Endodermal cell (in vitro differentiated cells): ENCODE measurements around the gene SEZ6L. TPM values are rescaled to one million over a fixed set of nuclear protein-coding genes. Genes with fewer than 3 reads are reported as not detected.

Experiments used
- DNase-seq: peaks from one replicate; pipeline ENCODE4 v3.0.0-alpha.2; 2017
- H3K27ac ChIP-seq: 2 replicates; pipeline ENCODE4 v1.5.1; 2013; ENCODE audit warnings: mild to moderate bottlenecking, low read depth, low read length, moderate library complexity
- H3K27me3 ChIP-seq: 2 replicates; pipeline ENCODE4 v1.6.1; 2013; ENCODE audit warnings: mild to moderate bottlenecking, low read length, moderate library complexity; ENCODE audit not compliant: insufficient read depth, control insufficient read depth, poor library complexity, severe bottlenecking
- H3K36me3 ChIP-seq: 2 replicates; pipeline ENCODE4 v1.7.0; 2013; ENCODE audit warnings: mild to moderate bottlenecking, low read length, moderate library complexity; ENCODE audit not compliant: control insufficient read depth, insufficient read depth
- H3K4me1 ChIP-seq: one replicate; pipeline ENCODE4 v1.7.0; 2013; ENCODE audit warnings: low read length; ENCODE audit not compliant: control insufficient read depth, insufficient read depth
- H3K4me3 ChIP-seq: 2 replicates; pipeline ENCODE4 v1.5.1; 2013; ENCODE audit warnings: mild to moderate bottlenecking, low read length, moderate library complexity
- H3K9ac ChIP-seq: 2 replicates; pipeline ENCODE4 v1.6.1; 2013; ENCODE audit warnings: mild to moderate bottlenecking, low read length, moderate library complexity; ENCODE audit not compliant: poor library complexity, severe bottlenecking; ENCODE audit errors: extremely low read depth
- H3K9me3 ChIP-seq: 2 replicates; pipeline ENCODE4 v1.6.1; 2013; ENCODE audit warnings: mild to moderate bottlenecking, low read length, moderate library complexity; ENCODE audit not compliant: control insufficient read depth
- H3K27ac Mint-ChIP-seq: 2 replicates; pipeline ENCODE4 v1.8.0; 2020; ENCODE audit warnings: mixed read lengths
- H3K27me3 Mint-ChIP-seq: 2 replicates; pipeline ENCODE4 v1.8.0; 2021; ENCODE audit warnings: mild to moderate bottlenecking, mixed read lengths; ENCODE audit not compliant: insufficient read depth
- H3K36me3 Mint-ChIP-seq: 2 replicates; pipeline ENCODE4 v1.8.0; 2020; ENCODE audit warnings: low read depth, mixed read lengths
- H3K4me1 Mint-ChIP-seq: 2 replicates; pipeline ENCODE4 v1.8.0; 2020; ENCODE audit warnings: mixed read lengths
- H3K4me3 Mint-ChIP-seq: 2 replicates; pipeline ENCODE4 v1.8.0; 2020; ENCODE audit warnings: mild to moderate bottlenecking, moderate library complexity, mixed read lengths
- H3K9me3 Mint-ChIP-seq: 2 replicates; pipeline ENCODE4 v1.8.0; 2020; ENCODE audit warnings: mild to moderate bottlenecking, mixed read lengths
- WGBS, 2 experiments: methylation state at CpG; one replicate each; pipeline versions ENCODE4 v1.1.5 to v1.1.7; 2013; ENCODE audit warnings: missing lambda C conversion rate in 2 of 2, mixed read lengths in 1 of 2; ENCODE audit not compliant: insufficient coverage in 1 of 2, insufficient read length in 1 of 2; 5-methylcytosine and 5-hydroxymethylcytosine counted together
- total RNA-seq, 2 donors: library from RNA; stranded (reverse); fragmentation: NEBNext Ultra II Directional in 1 of 2; extraction: Animal tissue kit (Norgen Biotek cat#: 25700) in 1 of 2; gene quantifications; 2 replicates in 1 of 2; 3 replicates in 1 of 2; pipeline ENCODE4 v1.2.1, GENCODE V29; 2021
- TF ChIP-seq, protein P1 (sequence below): fragments of 200-600 bp; sonication (generic); conservative IDR thresholded peaks from 2 replicates; pipeline ENCODE4 v1.5.0; 2021; ENCODE audit warnings: antibody characterized with exemption, mild to moderate bottlenecking

The SEZ6L gene
- total RNA-seq, 2 donors from 2014 or later: 32.1 to 39.4 TPM

DNA sequence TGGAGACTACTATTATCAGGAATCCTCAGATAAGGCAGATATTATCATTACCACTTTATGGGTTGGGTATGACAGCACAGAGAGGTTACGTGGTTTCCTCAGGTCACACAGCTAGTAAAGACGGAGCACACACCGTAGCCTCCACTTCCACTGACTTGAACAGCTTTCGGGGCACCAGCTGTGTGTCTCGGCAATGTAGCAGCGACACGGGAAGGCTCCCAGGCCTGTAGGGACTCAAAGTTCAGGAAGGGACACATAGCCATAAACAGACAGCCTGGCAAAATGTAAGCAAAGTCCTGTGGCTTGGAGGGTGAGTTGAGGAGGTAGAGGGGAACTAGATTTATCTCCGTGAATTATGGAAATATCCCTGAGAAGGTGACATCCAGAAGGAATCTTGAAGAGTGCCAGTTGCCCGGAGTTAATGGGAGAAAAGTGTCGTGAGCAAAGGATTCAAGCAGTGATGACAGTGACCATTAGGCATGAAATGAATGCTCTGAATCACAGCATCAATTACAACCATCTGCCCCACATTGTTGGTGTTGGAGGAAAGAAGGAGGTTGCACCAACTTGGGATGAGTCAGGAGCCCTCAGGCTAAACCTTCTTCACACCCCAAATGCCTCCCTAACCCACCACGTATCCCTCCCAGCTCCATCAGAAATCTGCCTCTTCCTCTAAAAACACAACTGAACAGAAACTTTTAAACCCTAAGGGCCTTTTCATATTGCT lies 153.1 kb downstream of the SEZ6L start:
- no peaks in the 10 kb centered on the region for H3K4me1 Mint-ChIP-seq

DNA sequence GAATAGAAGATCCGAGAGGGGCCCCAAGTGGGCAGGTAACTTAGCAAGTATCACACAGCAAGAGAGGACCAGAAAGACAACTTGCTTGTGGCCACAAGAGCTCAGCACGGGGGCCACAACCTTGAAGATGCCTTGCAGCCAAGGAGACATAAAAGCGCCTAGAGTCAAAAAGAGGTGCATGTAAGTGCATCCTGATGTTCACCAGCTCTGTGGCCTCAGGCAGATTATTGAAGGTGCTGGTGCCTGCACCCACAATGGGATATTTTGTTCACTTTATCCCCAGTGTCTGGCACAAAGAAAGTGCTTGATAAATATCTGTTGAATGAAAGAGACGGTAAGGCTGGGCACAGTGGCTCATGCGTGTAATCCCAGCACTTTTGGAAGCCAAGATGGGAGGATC lies 153.8 kb downstream of the SEZ6L start:
- 90 to 91% methylated on average over 5 of the region's 5 CpGs for WGBS, 2 experiments
- TF ChIP-seq, protein P1, sequence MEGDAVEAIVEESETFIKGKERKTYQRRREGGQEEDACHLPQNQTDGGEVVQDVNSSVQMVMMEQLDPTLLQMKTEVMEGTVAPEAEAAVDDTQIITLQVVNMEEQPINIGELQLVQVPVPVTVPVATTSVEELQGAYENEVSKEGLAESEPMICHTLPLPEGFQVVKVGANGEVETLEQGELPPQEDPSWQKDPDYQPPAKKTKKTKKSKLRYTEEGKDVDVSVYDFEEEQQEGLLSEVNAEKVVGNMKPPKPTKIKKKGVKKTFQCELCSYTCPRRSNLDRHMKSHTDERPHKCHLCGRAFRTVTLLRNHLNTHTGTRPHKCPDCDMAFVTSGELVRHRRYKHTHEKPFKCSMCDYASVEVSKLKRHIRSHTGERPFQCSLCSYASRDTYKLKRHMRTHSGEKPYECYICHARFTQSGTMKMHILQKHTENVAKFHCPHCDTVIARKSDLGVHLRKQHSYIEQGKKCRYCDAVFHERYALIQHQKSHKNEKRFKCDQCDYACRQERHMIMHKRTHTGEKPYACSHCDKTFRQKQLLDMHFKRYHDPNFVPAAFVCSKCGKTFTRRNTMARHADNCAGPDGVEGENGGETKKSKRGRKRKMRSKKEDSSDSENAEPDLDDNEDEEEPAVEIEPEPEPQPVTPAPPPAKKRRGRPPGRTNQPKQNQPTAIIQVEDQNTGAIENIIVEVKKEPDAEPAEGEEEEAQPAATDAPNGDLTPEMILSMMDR: no peak

More for the DNA sequence above, 153.1 kb downstream of the SEZ6L start:
- Histone ChIP-seq H3K36me3 (no peaks in the 10 kb centered on the region), H3K9ac (no peak overlapping the region), H3K4me3 (no peak overlapping the region), H3K27ac (no peak overlapping the region), H3K9me3 (no peaks in the 10 kb centered on the region), H3K4me1 (no peaks in the 10 kb centered on the region), H3K27me3 (no peaks in the 10 kb centered on the region)
- H3K4me3 Mint-ChIP-seq: no peak overlapping the region
- TF ChIP-seq, protein P1: no peak
- peaks cover 2% of the 10 kb centered on the region for H3K36me3 Mint-ChIP-seq
- WGBS, 2 experiments: 89 to 90% methylated on average over 8 to 11 of the region's 11 CpGs
- no peaks in the 10 kb centered on the region for H3K9me3 Mint-ChIP-seq
- no peaks in the 10 kb centered on the region for H3K27me3 Mint-ChIP-seq
- peak overlapping the region; percentile 38 for H3K27ac Mint-ChIP-seq
- DNase-seq: no peak

DNA sequence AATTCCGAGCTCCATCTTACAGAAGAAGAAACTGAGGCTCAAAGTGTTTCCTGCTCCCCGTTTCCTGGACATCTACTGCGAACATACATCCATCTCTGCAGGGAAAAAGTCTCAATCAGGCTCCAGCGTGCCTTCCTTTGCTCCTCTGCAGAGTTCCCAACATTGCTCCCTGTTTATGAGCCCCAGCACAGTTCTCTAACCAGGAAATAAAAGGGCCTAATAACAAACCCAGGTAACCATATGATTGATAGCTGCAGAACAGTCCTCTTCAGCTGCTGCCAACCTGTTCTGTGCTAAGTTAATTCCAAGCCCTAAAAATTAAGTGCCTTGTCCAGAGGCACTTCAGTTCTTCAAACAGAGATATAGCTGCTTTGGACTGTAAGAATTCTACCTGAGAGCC lies 154.9 kb downstream of the SEZ6L start:
- H3K27me3 ChIP-seq: no peaks in the 10 kb centered on the region
- Mint-ChIP-seq H3K36me3 (peaks cover 2% of the 10 kb centered on the region), H3K4me1 (no peaks in the 10 kb centered on the region), H3K4me3 (no peak overlapping the region), H3K9me3 (no peaks in the 10 kb centered on the region), H3K27ac (no peak overlapping the region), H3K27me3 (no peaks in the 10 kb centered on the region)
- H3K4me3 ChIP-seq: no peak overlapping the region
- H3K27ac ChIP-seq: no peak overlapping the region
- H3K9ac ChIP-seq: no peak overlapping the region
- no peaks in the 10 kb centered on the region for H3K36me3 ChIP-seq
- no peaks in the 10 kb centered on the region for H3K4me1 ChIP-seq
- no peak for DNase-seq
- no peaks in the 10 kb centered on the region for H3K9me3 ChIP-seq
- WGBS, 2 experiments: 90% methylated on average over 4 of the region's 4 CpGs
- TF ChIP-seq, protein P1: no peak

More for the DNA sequence above, 153.8 kb downstream of the SEZ6L start:
- Mint-ChIP-seq H3K4me3 (no peak overlapping the region), H3K9me3 (no peaks in the 10 kb centered on the region), H3K36me3 (peaks cover 2% of the 10 kb centered on the region), H3K27me3 (no peaks in the 10 kb centered on the region), H3K27ac (no peak overlapping the region), H3K4me1 (no peaks in the 10 kb centered on the region)
- no peaks in the 10 kb centered on the region for H3K27me3 ChIP-seq
- H3K4me3 ChIP-seq: no peak overlapping the region
- no peaks in the 10 kb centered on the region for H3K4me1 ChIP-seq
- no peaks in the 10 kb centered on the region for H3K9me3 ChIP-seq
- DNase-seq: no peak
- no peak overlapping the region for H3K9ac ChIP-seq
- H3K27ac ChIP-seq: no peak overlapping the region
- H3K36me3 ChIP-seq: no peaks in the 10 kb centered on the region
